Muscle of leg (tissue), 11 donors: ENCODE data around the gene POU6F2. TPM values are rescaled to one million over a fixed set of nuclear protein-coding genes. Genes with fewer than 3 reads are reported as not detected.

Experiments used
- DNase-seq: peaks from one replicate; pipeline ENCODE4 v3.0.0; 2013
- H3K27ac ChIP-seq: one replicate; pipeline ENCODE4 v1.5.1; 2013; ENCODE audit warnings: mild to moderate bottlenecking, low read length, control low read depth
- H3K27me3 ChIP-seq: one replicate; pipeline ENCODE4 v1.6.1; 2013; ENCODE audit warnings: low read length; ENCODE audit not compliant: control insufficient read depth, insufficient read depth
- H3K36me3 ChIP-seq: one replicate; pipeline ENCODE4 v1.6.1; 2013; ENCODE audit warnings: low read length; ENCODE audit not compliant: control insufficient read depth, insufficient read depth
- H3K4me1 ChIP-seq: one replicate; pipeline ENCODE4 v1.6.1; 2013; ENCODE audit warnings: low read length; ENCODE audit not compliant: control insufficient read depth, insufficient read depth
- H3K4me3 ChIP-seq: one replicate; pipeline ENCODE4 v1.5.1; 2013; ENCODE audit warnings: low read length, control low read depth
- H3K9me3 ChIP-seq: replicated peaks from 2 replicates; pipeline ENCODE4 v1.6.1; 2013; ENCODE audit warnings: low read depth, low read length; ENCODE audit not compliant: control insufficient read depth
- WGBS: methylation state at CpG from one replicate; pipeline ENCODE4 v1.1.5; 2013; ENCODE audit warnings: missing lambda C conversion rate; ENCODE audit not compliant: insufficient coverage; 5-methylcytosine and 5-hydroxymethylcytosine counted together
- polyA plus RNA-seq, 8 donors: library from polyadenylated mRNA; unstranded; fragments of 120-200 nt; gene quantifications; one replicate each; pipeline versions ENCODE4 v1.2.1 to v1.2.3, GENCODE V29; 2013; ENCODE audit warnings: inconsistent platforms in 1 of 8, low replicate concordance in 1 of 8; ENCODE audit not compliant: insufficient read length in 8 of 8, insufficient read depth in 1 of 8
- total RNA-seq: library from RNA; stranded (reverse); fragments of 120-200 nt; gene quantifications from one replicate; pipeline ENCODE4 v1.2.4, GENCODE V29; 2013

The POU6F2 gene
- total and polyA plus RNA-seq, 9 donors, result 0.05 to 0.54 (median 0.10) TPM; not detected in 1

DNA sequence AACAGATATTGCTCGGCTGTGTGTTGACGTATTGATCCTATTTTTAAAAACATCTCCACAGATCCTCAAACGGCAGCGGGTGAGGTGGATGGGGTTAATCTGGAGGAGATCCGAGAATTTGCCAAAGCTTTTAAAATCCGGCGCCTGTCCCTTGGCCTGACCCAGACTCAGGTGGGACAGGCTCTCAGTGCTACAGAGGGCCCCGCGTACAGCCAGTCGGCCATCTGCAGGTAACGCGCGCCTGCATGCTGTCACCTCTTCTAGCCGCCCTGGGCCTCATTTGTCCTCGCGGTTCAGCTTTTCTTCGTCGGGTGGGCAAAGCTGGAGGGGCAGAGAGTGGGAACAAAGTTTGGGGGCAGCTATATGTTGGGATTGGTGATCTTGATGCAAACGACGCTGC is 482.8 kb downstream of the POU6F2 start:
- no peak for DNase-seq

DNA sequence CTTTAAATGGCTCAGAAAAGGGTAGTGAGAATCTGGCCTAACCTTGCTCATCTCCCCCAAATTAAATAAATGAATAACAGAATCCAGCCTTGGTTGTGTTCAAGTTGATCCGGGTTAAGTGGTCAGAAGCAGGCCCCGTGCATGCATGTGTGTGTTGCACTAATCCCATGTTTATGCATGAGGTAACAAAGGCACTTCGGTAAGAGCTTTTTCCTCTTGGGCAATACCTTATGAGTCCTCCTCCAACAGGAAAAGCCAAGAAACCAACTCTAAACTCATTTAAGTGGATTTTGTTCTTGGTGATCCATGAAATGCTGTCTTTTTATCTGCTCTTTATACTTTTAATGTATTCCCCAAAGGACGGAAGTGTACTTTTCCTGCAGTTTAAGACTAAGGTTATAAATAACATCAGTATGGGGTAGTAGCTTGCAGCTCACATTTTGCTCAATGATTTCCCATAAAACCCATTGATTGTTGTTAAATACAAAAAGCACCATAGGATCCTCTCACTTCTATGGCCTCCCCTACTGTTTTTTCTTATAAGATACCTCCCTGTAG is 483.6 kb downstream of the POU6F2 start:
- WGBS, result no CpG with 5 or more reads among the region's 4 CpGs
- no peak overlapping the region for H3K4me3 ChIP-seq

More for the DNA sequence above, 482.8 kb downstream of the POU6F2 start:
- WGBS, result 68% methylated on average over 13 of the region's 20 CpGs
- Histone ChIP-seq H3K36me3 (no peaks in the 10 kb centered on the region), H3K27ac (no peak overlapping the region), H3K4me3 (no peak overlapping the region), H3K27me3 (peaks cover 3% of the 10 kb centered on the region), H3K9me3 (no peaks in the 10 kb centered on the region), H3K4me1 (peaks cover 8% of the 10 kb centered on the region)

DNA sequence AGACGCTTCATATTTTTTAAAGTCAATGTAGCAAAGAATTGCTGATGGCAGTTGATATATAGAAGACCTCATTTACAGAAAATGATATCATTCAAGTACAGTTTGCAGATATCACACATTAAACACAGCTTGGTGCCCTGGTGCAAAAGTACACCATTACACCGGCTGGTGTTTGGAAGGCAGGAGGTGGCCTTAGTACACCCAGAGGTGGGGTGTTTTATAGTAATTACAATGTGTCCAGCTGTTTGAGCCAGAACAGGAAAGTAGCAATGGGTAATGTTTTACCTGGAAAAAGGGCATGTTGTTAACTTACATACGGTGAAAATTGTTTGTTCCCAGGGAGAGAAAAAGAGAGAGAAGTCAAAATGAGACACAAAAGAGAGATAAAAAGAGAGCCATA is 485.5 kb downstream of the POU6F2 start:
- DNase-seq, result no peak
- H3K36me3 ChIP-seq, result no peaks in the 10 kb centered on the region
- H3K27me3 ChIP-seq, result peaks cover 3% of the 10 kb centered on the region
- no CpG with 5 or more reads among the region's 3 CpGs for WGBS
- H3K27ac ChIP-seq, result no peak overlapping the region
- peaks cover 5% of the 10 kb centered on the region for H3K4me1 ChIP-seq
- no peaks in the 10 kb centered on the region for H3K9me3 ChIP-seq
- H3K4me3 ChIP-seq, result no peak overlapping the region

More for the DNA sequence above, 483.6 kb downstream of the POU6F2 start:
- H3K9me3 ChIP-seq, result no peaks in the 10 kb centered on the region
- no peak overlapping the region for H3K27ac ChIP-seq
- peaks cover 8% of the 10 kb centered on the region for H3K4me1 ChIP-seq
- peaks cover 3% of the 10 kb centered on the region for H3K27me3 ChIP-seq
- H3K36me3 ChIP-seq, result no peaks in the 10 kb centered on the region
- no peak for DNase-seq

DNA sequence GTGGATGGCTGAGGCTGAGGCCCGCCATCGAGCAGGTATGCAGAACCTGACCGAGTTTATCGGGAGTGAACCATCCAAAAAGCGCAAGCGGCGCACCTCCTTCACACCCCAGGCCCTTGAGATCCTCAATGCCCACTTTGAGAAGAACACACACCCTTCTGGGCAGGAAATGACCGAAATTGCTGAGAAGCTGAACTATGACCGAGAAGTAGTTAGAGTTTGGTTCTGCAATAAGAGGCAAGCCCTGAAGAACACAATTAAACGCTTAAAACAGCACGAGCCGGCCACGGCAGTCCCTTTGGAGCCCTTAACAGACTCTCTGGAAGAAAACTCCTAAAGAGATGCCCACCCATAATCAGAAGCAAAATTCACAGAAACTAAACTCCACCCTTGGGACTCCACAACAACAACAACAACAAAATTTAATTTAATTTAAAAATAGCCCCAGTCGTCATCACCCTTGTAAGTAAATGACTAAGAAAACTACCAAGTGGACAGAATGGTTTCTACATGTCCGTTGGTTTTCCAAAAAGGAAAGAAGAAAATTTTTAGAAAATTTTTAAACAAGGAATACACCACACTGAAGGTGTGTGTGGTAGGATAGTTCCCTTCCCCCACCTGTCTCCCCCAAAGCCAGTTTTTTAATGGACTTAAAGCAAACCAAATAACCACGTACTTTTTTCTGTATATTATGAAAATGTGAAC is 486.8 kb downstream of the POU6F2 start:
- H3K9me3 ChIP-seq, result no peaks in the 10 kb centered on the region
- peaks cover 6% of the 10 kb centered on the region for H3K4me1 ChIP-seq
- no peak overlapping the region for H3K27ac ChIP-seq
- WGBS, result 94% methylated on average over 2 of the region's 16 CpGs
- H3K4me3 ChIP-seq, result no peak overlapping the region
- no peak for DNase-seq
- H3K36me3 ChIP-seq, result no peaks in the 10 kb centered on the region
- H3K27me3 ChIP-seq, result peaks cover 3% of the 10 kb centered on the region

DNA sequence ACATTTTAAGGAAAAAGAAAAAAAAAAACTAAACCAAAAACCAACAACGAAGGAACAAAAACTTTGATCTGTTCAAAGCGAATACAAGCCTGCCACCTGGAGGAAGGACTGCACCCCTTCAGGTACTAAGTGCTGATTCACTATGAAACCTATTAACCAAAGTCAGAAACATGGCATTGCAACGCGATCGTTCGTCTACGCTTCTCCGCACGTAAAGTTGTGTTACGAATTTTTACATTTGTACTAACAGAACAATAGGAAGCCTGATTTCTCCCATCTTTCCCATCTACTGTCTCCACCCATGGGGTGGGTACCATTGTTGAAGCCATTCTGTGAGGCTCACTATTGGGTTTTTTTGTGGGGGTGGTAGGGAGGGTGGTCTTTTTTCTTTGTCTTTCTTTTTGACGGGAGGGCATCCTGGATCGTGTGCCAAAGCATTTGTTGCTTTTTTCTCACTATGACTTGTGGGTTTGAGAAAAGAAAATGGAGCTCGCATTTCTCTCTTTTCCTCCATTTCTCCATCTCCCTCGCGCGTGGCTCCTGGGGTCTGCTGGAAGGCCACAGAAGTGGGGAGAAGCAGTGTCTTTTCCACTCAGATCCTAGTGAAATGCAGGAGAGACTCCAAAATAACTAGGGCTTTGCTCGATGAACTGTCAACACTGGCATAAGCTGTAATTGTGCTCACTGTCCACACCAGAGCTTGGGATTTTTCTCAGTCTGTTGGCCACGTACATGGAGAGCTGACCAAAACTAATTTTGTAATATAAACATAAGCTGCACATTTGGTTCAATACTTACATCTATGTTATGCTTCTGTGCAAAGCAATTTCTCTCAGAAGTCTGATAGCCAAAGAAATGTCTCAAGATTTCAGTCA is 487.6 kb downstream of the POU6F2 start:
- Histone ChIP-seq H3K4me1 (peaks cover 6% of the 10 kb centered on the region), H3K27me3 (peaks cover 3% of the 10 kb centered on the region), H3K27ac (no peak overlapping the region), H3K4me3 (no peak overlapping the region), H3K36me3 (no peaks in the 10 kb centered on the region), H3K9me3 (no peaks in the 10 kb centered on the region)
- DNase-seq, result peak; percentile 76
- no CpG with 5 or more reads among the region's 18 CpGs for WGBS

DNA sequence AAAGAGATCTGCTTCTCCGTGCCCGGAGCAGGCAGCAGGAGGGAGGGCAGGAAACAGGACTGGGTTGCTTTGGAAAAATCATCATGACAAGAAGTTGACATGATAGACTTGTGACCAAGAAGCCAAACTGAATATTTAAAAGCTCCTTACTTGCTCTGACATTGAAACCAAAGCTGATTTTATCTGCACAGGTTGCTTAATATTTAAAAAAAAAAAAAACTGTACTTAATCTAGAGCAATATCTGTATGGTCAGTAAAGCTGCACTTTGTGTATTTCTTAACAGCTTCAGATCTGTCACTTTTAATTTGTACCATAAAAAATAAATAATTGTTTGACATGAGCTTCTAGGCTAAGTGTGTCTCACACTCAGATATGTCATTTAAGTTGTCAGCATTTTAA is 490.6 kb downstream of the POU6F2 start:
- H3K9me3 ChIP-seq, result no peaks in the 10 kb centered on the region
- WGBS, result 33% methylated on average over 2 of the region's 2 CpGs
- H3K27ac ChIP-seq, result no peak overlapping the region
- H3K36me3 ChIP-seq, result no peaks in the 10 kb centered on the region
- H3K27me3 ChIP-seq, result no peaks in the 10 kb centered on the region
- DNase-seq, result no peak
- H3K4me1 ChIP-seq, result peaks cover 6% of the 10 kb centered on the region
- no peak overlapping the region for H3K4me3 ChIP-seq

DNA sequence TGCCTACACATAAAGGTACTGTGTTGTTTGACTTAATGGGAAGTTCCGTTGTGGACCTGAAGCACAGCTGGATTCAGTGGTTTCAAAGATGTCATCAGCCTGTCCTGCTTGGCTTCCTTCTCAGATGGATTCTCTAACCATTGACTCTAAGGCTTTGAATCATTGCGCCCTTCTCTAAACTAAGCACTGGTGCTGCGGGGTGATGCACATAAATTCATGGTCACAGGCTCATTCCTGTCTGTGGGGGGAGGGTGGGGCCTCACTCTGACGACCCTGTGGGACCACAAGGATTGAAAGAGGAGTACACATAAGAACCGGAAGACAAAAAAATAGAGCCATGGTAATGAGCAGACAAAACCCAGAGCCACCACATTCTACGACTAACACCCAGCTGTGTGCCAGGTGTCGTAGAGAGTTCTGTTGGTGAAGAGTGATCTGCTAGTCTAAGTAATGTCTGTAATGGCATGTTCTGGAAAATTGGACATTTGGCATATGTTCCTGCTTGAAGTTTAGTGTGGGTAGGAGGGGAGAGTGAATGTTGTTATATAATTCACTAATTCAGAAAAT is 491.2 kb downstream of the POU6F2 start:
- WGBS, result 28% methylated on average over 2 of the region's 7 CpGs
- H3K27ac ChIP-seq, result no peak overlapping the region
- DNase-seq, result no peak

DNA sequence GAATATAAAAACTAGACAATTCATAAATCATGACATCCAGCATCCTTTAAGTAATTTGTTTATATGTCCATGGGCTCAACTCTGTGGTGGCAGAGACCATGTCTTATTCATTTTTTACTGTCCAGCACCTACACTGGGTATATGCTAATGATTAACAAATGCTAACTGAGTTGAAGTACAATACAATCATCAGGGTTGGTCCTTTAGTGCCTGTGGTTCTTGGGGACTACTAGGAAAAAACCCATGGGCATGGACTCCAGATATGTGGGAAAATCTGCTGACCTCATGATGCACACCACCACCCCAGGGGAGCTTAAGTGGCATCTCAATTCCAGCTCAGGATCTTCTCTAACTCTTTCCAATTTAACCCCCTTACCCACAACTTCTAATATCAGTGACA is 503.2 kb downstream of the POU6F2 start:
- DNase-seq, result no peak
- no peaks in the 10 kb centered on the region for H3K9me3 ChIP-seq
- H3K4me3 ChIP-seq, result no peak overlapping the region

More for the DNA sequence above, 491.2 kb downstream of the POU6F2 start:
- Histone ChIP-seq H3K9me3 (no peaks in the 10 kb centered on the region), H3K4me3 (no peak overlapping the region), H3K4me1 (peaks cover 6% of the 10 kb centered on the region), H3K36me3 (no peaks in the 10 kb centered on the region), H3K27me3 (no peaks in the 10 kb centered on the region)

DNA sequence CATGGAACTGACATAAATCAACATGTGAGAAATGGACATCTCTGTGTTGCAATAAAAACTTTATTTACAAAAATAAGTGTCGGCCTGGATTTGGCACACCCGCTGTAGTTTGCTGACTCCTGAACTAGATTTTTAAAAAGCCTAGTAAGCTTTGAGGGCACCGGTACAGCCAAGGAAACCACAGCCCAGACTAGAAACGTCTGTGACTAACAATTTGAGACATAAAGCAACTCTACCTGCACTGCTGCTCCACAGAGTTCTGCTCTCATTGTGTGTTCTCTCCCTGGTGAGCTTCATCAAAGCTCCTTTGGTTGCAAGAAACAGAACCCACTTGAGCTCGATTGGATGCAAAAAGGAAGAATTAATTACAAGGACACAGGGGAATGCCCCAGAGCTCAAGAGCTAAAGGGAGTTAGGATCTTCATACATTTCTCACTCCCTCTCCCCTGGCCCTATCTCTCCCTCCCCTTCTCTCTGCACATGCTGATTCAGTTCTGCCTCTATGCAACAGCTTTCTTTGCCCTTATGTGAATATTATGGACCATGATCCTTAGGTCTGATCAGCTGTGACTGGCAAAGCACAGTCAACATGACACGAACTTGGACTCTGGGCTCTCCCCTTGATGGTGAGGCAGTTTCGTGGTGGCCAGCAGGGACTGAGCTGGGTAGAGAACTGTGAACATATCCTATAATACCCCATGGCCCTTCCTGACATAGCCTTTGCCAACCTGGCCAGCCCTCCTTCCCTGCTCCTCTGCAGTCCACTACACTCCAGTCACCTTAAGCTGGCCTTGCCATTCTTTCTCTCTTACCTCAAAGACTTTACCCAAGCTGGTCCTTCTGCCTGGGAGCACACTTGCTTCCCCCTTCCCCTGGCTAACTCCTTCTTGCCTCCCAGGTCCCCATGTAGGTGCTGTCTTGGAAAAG is 511.0 kb downstream of the POU6F2 start:
- no peak for DNase-seq
- WGBS, result 73% methylated on average over 6 of the region's 7 CpGs
- Histone ChIP-seq H3K4me1 (no peaks in the 10 kb centered on the region), H3K9me3 (no peaks in the 10 kb centered on the region), H3K36me3 (no peaks in the 10 kb centered on the region), H3K27ac (no peak overlapping the region), H3K27me3 (no peaks in the 10 kb centered on the region), H3K4me3 (no peak overlapping the region)

More for the DNA sequence above, 503.2 kb downstream of the POU6F2 start:
- H3K4me1 ChIP-seq, result no peaks in the 10 kb centered on the region
- no peak overlapping the region for H3K27ac ChIP-seq
- no peaks in the 10 kb centered on the region for H3K27me3 ChIP-seq
- no peaks in the 10 kb centered on the region for H3K36me3 ChIP-seq
